Fibroblast of the aortic adventitia (primary cell): Measurements from ENCODE around the gene PEPD. TPM values are rescaled to one million over a fixed set of nuclear protein-coding genes. Genes with fewer than 3 reads are reported as not detected.

Experiments
- DNase-seq: peaks from one replicate; pipeline ENCODE4 v3.0.0-alpha.2; 2010; ENCODE audit warnings: low read depth
- H3K4me3 ChIP-seq: 2 replicates; pipeline ENCODE4 v1.5.1; 2011; ENCODE audit warnings: low read depth, mild to moderate bottlenecking, control low read depth, low read length, moderate library complexity
- CTCF ChIP-seq: IDR thresholded peaks from 2 replicates; pipeline ENCODE4 v1.5.1; 2011; ENCODE audit warnings: mild to moderate bottlenecking, low read length, control low read depth, inconsistent platforms; ENCODE audit not compliant: insufficient read depth
- total RNA-seq: library from RNA; depleted of rRNA; stranded (reverse); fragments of >200 nt; gene quantifications from 2 replicates; pipeline ENCODE4 v1.2.3, GENCODE V29; 2012; ENCODE audit warnings: low replicate concordance

PEPD gene
- total RNA-seq, 1 donor = 65.0 TPM

- TF ChIP-seq CTCF = no peak
- no peak for DNase-seq
- no peak overlapping the region for H3K4me3 ChIP-seq
Observed at GRCh38 chr19:33388725-33389420, 132.7 kb downstream of the PEPD start.

- no peak for TF ChIP-seq CTCF
- H3K4me3 ChIP-seq = no peak overlapping the region
- peak; percentile 35 for DNase-seq
Observed at GRCh38 chr19:33388231-33388724, 133.3 kb downstream of the PEPD start.

GRCh38 chr19:33387351-33388230 is 134.0 kb downstream of the PEPD start:
- TF ChIP-seq CTCF = no peak
- no peak overlapping the region for H3K4me3 ChIP-seq
- DNase-seq = no peak

- no peak for TF ChIP-seq CTCF
- DNase-seq = no peak
- no peak overlapping the region for H3K4me3 ChIP-seq
Observed at GRCh38 chr19:33386361-33386858, 135.2 kb downstream of the PEPD start.

- no peak for TF ChIP-seq CTCF
- no peak overlapping the region for H3K4me3 ChIP-seq
- no peak for DNase-seq
Observed at GRCh38 chr19:33385956-33386355, 135.6 kb downstream of the PEPD start.

GRCh38 chr19:33384983-33385382 is 136.6 kb downstream of the PEPD start:
- H3K4me3 ChIP-seq = no peak overlapping the region
- no peak for TF ChIP-seq CTCF
- no peak for DNase-seq
